OCI-LY1 (cell line): Measurements from ENCODE around the gene WDR72.

Source experiments
- H2AFZ ChIP-seq: fragments of 200-600 bp; sonication (generic), shearing (Covaris generic); 2 replicates; pipeline ENCODE4 v1.6.0; 2014; ENCODE audit warnings: antibody characterized with exemption, mild to moderate bottlenecking, low read length
- H3F3A ChIP-seq: fragments of 200-600 bp; sonication (generic), shearing (Covaris generic); 2 replicates; pipeline ENCODE4 v1.6.0; 2014; ENCODE audit warnings: mild to moderate bottlenecking, antibody characterized with exemption, low read length, moderate library complexity; ENCODE audit not compliant: insufficient read depth
- H3K27ac ChIP-seq: fragments of 200-600 bp; sonication (generic); 2 replicates; pipeline ENCODE4 v1.5.1; 2014; ENCODE audit warnings: low read length, mixed run types, mild to moderate bottlenecking, low read depth; ENCODE audit not compliant: poor library complexity, severe bottlenecking
- H3K27me3 ChIP-seq: fragments of 200-600 bp; sonication (generic); 2 replicates; pipeline ENCODE4 v1.6.0; 2014; ENCODE audit warnings: antibody characterized with exemption, mild to moderate bottlenecking, low read length, moderate library complexity; ENCODE audit not compliant: insufficient read depth
- H3K36me3 ChIP-seq: fragments of 200-600 bp; sonication (generic); 2 replicates; pipeline ENCODE4 v1.6.1; 2014; ENCODE audit warnings: mild to moderate bottlenecking, antibody characterized with exemption, low read length, moderate library complexity, mixed read lengths; ENCODE audit not compliant: insufficient read depth
- H3K4me1 ChIP-seq: fragments of 200-600 bp; sonication (generic); 2 replicates; pipeline ENCODE4 v1.5.1; 2014; ENCODE audit warnings: mild to moderate bottlenecking, low read length, moderate library complexity; ENCODE audit not compliant: insufficient read depth, severe bottlenecking
- H3K4me2 ChIP-seq: fragments of 200-600 bp; sonication (generic), shearing (Covaris generic); 2 replicates; pipeline ENCODE4 v1.6.1; 2014; ENCODE audit warnings: low read length
- H3K4me3 ChIP-seq: fragments of 200-600 bp; sonication (generic); 2 replicates; pipeline ENCODE4 v1.5.1; 2014; ENCODE audit warnings: low read length, low read depth, mild to moderate bottlenecking, mixed read lengths; ENCODE audit not compliant: poor library complexity, severe bottlenecking
- H3K79me2 ChIP-seq: fragments of 200-600 bp; shearing (Covaris generic); 2 replicates; pipeline ENCODE4 v1.6.1; 2016; ENCODE audit warnings: mixed run types, low read length, mixed read lengths; ENCODE audit not compliant: insufficient read depth
- H3K9ac ChIP-seq: fragments of 200-600 bp; sonication (generic), shearing (Covaris generic); 2 replicates; pipeline ENCODE4 v1.6.1; 2014; ENCODE audit warnings: mild to moderate bottlenecking, low read length, mixed read lengths
- H3K9me2 ChIP-seq: fragments of 200-600 bp; sonication (generic), shearing (Covaris generic); 2 replicates; pipeline ENCODE4 v1.6.1; 2014; ENCODE audit warnings: low read depth, mild to moderate bottlenecking, low read length, mixed read lengths
- H3K9me3 ChIP-seq: fragments of 200-600 bp; shearing (Covaris generic); 2 replicates; pipeline ENCODE4 v1.6.1; 2014; ENCODE audit warnings: low read length, mixed read lengths
- H4K20me1 ChIP-seq: fragments of 200-600 bp; sonication (generic), shearing (Covaris generic); 2 replicates; pipeline ENCODE4 v1.6.0; 2016; ENCODE audit warnings: mild to moderate bottlenecking, low read length; ENCODE audit not compliant: insufficient read depth
- CTCF ChIP-seq: fragments of 200-600 bp; sonication (generic), shearing (Covaris generic); IDR thresholded peaks from 2 replicates; pipeline ENCODE4 v1.5.1; 2017; ENCODE audit warnings: mild to moderate bottlenecking, antibody characterized with exemption, low read length, moderate library complexity, mixed read lengths
- EZH2 ChIP-seq: fragments of 200-600 bp; sonication (generic), shearing (Covaris generic); IDR thresholded peaks from 2 replicates; pipeline ENCODE4 v1.8.0; 2017; ENCODE audit warnings: borderline replicate concordance, mixed run types, mild to moderate bottlenecking, antibody characterized with exemption, low read length, moderate library complexity, mixed read lengths

WDR72 gene

DNA sequence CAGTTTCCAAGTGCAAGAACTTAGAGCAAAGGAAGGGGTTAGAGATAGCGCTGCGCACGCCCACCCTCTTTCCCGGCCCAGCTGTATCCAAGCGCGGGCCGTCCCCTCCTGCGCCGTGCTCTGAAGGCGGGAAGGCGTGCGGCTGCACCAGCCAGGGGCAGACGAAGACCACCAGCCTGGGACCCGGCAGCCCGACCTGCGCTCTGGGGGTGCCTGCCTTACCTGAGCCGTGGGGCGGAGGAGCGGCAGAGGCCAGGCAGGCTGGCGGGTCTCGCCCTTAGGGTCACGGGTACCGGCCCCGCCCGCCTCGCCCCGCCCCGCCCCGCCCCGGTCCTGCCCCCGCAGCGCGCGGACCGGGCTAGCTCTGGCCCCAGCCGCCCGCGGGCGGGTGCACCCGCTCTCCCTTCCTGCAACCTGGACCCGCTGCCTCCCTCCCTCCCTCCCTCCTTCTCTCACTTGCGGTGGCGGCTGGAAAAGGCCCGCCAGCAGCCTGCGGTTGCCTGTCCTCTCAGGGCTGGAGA, at the start of gene WDR72:
Gene WDR72 (minus strand): TSS at position 253 of the 521 bp plus-strand sequence. CDS start 26,514 bp downstream, outside the sequence.
- Histone ChIP-seq H4K20me1 (no peaks in the 10 kb centered on the region), H2AFZ (no peak within 1 kb of the TSS), H3K9ac (no peak within 1 kb of the TSS), H3K27me3 (no peaks in the 10 kb centered on the region), H3K4me3 (no peak within 1 kb of the TSS), H3K36me3 (no peaks in the 10 kb centered on the region), H3K27ac (no peak within 1 kb of the TSS), H3K9me3 (no peaks in the 10 kb centered on the region), H3K4me2 (no peak within 1 kb of the TSS), H3K4me1 (no peaks in the 10 kb centered on the region), H3K79me2 (no peaks in the 10 kb centered on the region), H3K9me2 (no peaks in the 10 kb centered on the region), H3F3A (no peaks in the 10 kb centered on the region)
- TF ChIP-seq EZH2 = no peak
- TF ChIP-seq CTCF = no peak

GRCh38 chr15:53808058-53808706, 48.7 kb upstream of the WDR72 start:
- H4K20me1 ChIP-seq = no peaks in the 10 kb centered on the region
- no peaks in the 10 kb centered on the region for H3K9me3 ChIP-seq
- no peak overlapping the region for H3K27ac ChIP-seq
- no peaks in the 10 kb centered on the region for H3K4me1 ChIP-seq
- no peaks in the 10 kb centered on the region for H3K79me2 ChIP-seq
- no peaks in the 10 kb centered on the region for H3K27me3 ChIP-seq
- H3K9me2 ChIP-seq = no peaks in the 10 kb centered on the region
- no peak overlapping the region for H3K9ac ChIP-seq
- H3K36me3 ChIP-seq = no peaks in the 10 kb centered on the region
- H3K4me2 ChIP-seq = no peak overlapping the region
- TF ChIP-seq CTCF (peak; percentile 68), EZH2 (no peak)
- H3K4me3 ChIP-seq = no peak overlapping the region
- H2AFZ ChIP-seq = no peak overlapping the region
- no peaks in the 10 kb centered on the region for H3F3A ChIP-seq

DNA sequence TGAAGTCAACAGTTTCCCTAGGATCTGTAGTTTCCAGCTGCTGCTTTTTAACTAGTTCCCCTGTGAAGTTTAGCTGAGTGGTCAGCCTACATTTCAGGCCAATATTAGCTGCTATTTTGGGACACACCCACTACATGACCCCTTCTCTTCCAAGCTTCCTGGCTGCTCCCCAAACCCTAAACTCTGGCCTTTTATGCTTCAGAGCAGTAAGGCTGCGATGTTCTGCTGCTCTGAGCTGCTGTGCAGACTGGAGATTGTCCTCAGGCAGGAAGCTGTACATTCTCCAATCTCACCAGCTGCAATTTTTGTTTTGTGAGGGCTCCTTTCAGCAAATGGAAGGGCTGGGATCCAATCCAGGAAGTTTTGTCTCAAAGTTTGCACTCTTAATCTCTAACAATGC, 48.0 kb upstream of the WDR72 start:
- Histone ChIP-seq H3K27ac (no peak overlapping the region), H3K79me2 (no peaks in the 10 kb centered on the region), H3K27me3 (no peaks in the 10 kb centered on the region), H3F3A (no peaks in the 10 kb centered on the region), H3K36me3 (no peaks in the 10 kb centered on the region), H4K20me1 (no peaks in the 10 kb centered on the region), H3K4me3 (no peak overlapping the region), H3K9me3 (no peaks in the 10 kb centered on the region), H3K4me2 (no peak overlapping the region), H2AFZ (no peak overlapping the region), H3K4me1 (no peaks in the 10 kb centered on the region), H3K9me2 (no peaks in the 10 kb centered on the region), H3K9ac (no peak overlapping the region)
- TF ChIP-seq EZH2 (no peak), CTCF (no peak)
